ENCODE measurements around the gene ZNF485.

- no peak for TF ChIP-seq CTCF (IDR thresholded peaks at IDR 0.05)
- TF ChIP-seq POLR2AphosphoS5 (IDR thresholded peaks at IDR 0.05; ENCODE audit: insufficient read depth in 1 of 2, low read depth in 1 of 2), result no peak
Observed at GRCh38 chr10:43576580-43576979, 29.7 kb upstream of the ZNF485 start.
